ENCODE results near the gene RUVBL2. TPM values are rescaled to one million over a fixed set of nuclear protein-coding genes. Genes with fewer than 3 reads are reported as not detected.

RUVBL2 gene
- polyA plus RNA-seq, 1 donor from 2014 or later = 184 TPM

GRCh38 chr19:48975947-48976847 lies 17.5 kb upstream of the RUVBL2 start:
- H2AFZ ChIP-seq (ENCODE audit: low read depth, low read length) = no peak overlapping the region
- no peaks in the 10 kb centered on the region for H3K27me3 ChIP-seq (ENCODE audit: insufficient read depth, low read depth, low read length)
- H3F3A ChIP-seq (ENCODE audit: insufficient read depth, low read length, poor library complexity, severe bottlenecking) = no peaks in the 10 kb centered on the region
- TF ChIP-seq EZH2 (IDR thresholded peaks at IDR 0.05; ENCODE audit: borderline replicate concordance, insufficient read depth, low read length, poor library complexity, severe bottlenecking) (no peak), CTCF (IDR thresholded peaks at IDR 0.05; ENCODE audit: poor library complexity, severe bottlenecking) (no peak), MXI1 (conservative IDR thresholded peaks at IDR 0.05; ENCODE audit: poor library complexity, severe bottlenecking) (no peak), RAD21 (conservative IDR thresholded peaks at IDR 0.05) (no peak)
- TF ChIP-seq, protein P1, sequence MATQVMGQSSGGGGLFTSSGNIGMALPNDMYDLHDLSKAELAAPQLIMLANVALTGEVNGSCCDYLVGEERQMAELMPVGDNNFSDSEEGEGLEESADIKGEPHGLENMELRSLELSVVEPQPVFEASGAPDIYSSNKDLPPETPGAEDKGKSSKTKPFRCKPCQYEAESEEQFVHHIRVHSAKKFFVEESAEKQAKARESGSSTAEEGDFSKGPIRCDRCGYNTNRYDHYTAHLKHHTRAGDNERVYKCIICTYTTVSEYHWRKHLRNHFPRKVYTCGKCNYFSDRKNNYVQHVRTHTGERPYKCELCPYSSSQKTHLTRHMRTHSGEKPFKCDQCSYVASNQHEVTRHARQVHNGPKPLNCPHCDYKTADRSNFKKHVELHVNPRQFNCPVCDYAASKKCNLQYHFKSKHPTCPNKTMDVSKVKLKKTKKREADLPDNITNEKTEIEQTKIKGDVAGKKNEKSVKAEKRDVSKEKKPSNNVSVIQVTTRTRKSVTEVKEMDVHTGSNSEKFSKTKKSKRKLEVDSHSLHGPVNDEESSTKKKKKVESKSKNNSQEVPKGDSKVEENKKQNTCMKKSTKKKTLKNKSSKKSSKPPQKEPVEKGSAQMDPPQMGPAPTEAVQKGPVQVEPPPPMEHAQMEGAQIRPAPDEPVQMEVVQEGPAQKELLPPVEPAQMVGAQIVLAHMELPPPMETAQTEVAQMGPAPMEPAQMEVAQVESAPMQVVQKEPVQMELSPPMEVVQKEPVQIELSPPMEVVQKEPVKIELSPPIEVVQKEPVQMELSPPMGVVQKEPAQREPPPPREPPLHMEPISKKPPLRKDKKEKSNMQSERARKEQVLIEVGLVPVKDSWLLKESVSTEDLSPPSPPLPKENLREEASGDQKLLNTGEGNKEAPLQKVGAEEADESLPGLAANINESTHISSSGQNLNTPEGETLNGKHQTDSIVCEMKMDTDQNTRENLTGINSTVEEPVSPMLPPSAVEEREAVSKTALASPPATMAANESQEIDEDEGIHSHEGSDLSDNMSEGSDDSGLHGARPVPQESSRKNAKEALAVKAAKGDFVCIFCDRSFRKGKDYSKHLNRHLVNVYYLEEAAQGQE (IDR thresholded peaks at IDR 0.05; ENCODE audit: borderline replicate concordance) = no peak
- H3K9ac ChIP-seq (ENCODE audit: low read length) = no peak overlapping the region
- H3K4me3 ChIP-seq (ENCODE audit: low read length) = no peak overlapping the region
- peaks cover 3% of the 10 kb centered on the region for H3K36me3 ChIP-seq (ENCODE audit: insufficient read depth, low read length)
- H3K27ac ChIP-seq (ENCODE audit: low read length) = no peak overlapping the region
- H3K9me3 ChIP-seq (ENCODE audit: low read length) = no peaks in the 10 kb centered on the region
- no peaks in the 10 kb centered on the region for H3K9me2 ChIP-seq (ENCODE audit: insufficient read depth, low read length)
- no peaks in the 10 kb centered on the region for H4K20me1 ChIP-seq (ENCODE audit: insufficient read depth)
- H3K79me2 ChIP-seq (replicated peaks; ENCODE audit: insufficient read depth, low read length) = no peaks in the 10 kb centered on the region
- no peak overlapping the region for H3K4me2 ChIP-seq (ENCODE audit: low read length)

DNA sequence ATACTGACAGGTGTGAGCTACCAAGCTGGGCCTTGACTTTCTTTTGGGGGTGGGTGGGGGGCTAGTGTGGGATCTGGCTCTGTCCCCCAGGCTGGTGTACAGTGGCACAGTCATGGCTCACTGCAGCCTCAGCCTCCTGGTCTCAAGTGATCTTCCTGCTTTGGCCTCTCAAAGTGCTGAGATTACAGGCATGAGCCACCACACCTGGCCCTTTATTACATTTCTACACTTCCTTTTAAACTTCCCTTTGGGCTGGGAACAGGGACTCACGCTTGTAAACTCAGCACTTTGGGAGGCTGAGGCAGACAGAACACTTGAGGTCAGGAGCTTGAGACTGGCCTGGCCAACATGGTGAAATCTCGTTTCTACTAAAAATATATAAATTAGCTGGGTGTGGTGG lies 16.6 kb upstream of the RUVBL2 start:
- Histone ChIP-seq H3K9ac (ENCODE audit: low read length) (no peak overlapping the region), H3K9me2 (ENCODE audit: insufficient read depth, low read length) (no peaks in the 10 kb centered on the region), H3K9me3 (ENCODE audit: low read length) (no peaks in the 10 kb centered on the region), H3K4me3 (ENCODE audit: low read length) (no peak overlapping the region), H3K27me3 (ENCODE audit: insufficient read depth, low read depth, low read length) (no peaks in the 10 kb centered on the region), H2AFZ (ENCODE audit: low read depth, low read length) (no peak overlapping the region), H3K36me3 (ENCODE audit: insufficient read depth, low read length) (no peaks in the 10 kb centered on the region), H3K79me2 (replicated peaks; ENCODE audit: insufficient read depth, low read length) (no peaks in the 10 kb centered on the region), H3K27ac (ENCODE audit: low read length) (no peak overlapping the region), H3K4me2 (ENCODE audit: low read length) (no peak overlapping the region), H3F3A (ENCODE audit: insufficient read depth, low read length, poor library complexity, severe bottlenecking) (no peaks in the 10 kb centered on the region), H4K20me1 (ENCODE audit: insufficient read depth) (no peaks in the 10 kb centered on the region)
- TF ChIP-seq SMC3 (conservative IDR thresholded peaks at IDR 0.05; ENCODE audit: poor library complexity) = no peak
- TF ChIP-seq POLR2AphosphoS5 (IDR thresholded peaks at IDR 0.05) = no peak
- no peak for TF ChIP-seq RAD21 (conservative IDR thresholded peaks at IDR 0.05)
- TF ChIP-seq CTCF (IDR thresholded peaks at IDR 0.05; ENCODE audit: poor library complexity, severe bottlenecking) = no peak
- TF ChIP-seq TAF1 (IDR thresholded peaks at IDR 0.05; ENCODE audit: low read depth) = no peak
- TF ChIP-seq EP300 (conservative IDR thresholded peaks at IDR 0.05; ENCODE audit: poor library complexity, severe bottlenecking) = no peak

All from neural cell (in vitro differentiated cells).